ENCODE results near the gene ARID1A.

The ARID1A gene

GRCh38 chr1:26786437-26787380, 90.9 kb downstream of the ARID1A start:
- peak; percentile 53 for ATAC-seq (ENCODE audit: insufficient read depth, low read depth)

GRCh38 chr1:26787381-26787705, 91.5 kb downstream of the ARID1A start:
- peaks cover 52% of the 10 kb centered on the region for H3K4me1 ChIP-seq (ENCODE audit: insufficient read depth, low read length)
- H3K27me3 ChIP-seq (ENCODE audit: insufficient read depth, low read length, poor library complexity), result no peaks in the 10 kb centered on the region
- peak overlapping the region; percentile 91 for H3K4me2 ChIP-seq (ENCODE audit: insufficient read depth, low read length)
- H3K79me2 ChIP-seq (ENCODE audit: insufficient read depth, low read length), result peaks cover 9% of the 10 kb centered on the region
- H2AFZ ChIP-seq (ENCODE audit: low read depth, low read length), result peak overlapping the region; percentile 77
- peak overlapping the region; percentile 91 for H3K9ac ChIP-seq (ENCODE audit: low read depth, low read length)
- TF ChIP-seq CTCF (IDR thresholded peaks at IDR 0.05; ENCODE audit: borderline replicate concordance, extremely low read depth, low read length, poor library complexity, severe bottlenecking), result peak; percentile 10
- TF ChIP-seq EZH2 (IDR thresholded peaks at IDR 0.05; ENCODE audit: borderline replicate concordance, low read depth, low read length, severe bottlenecking), result no peak
- peak; percentile 22 for ATAC-seq (ENCODE audit: insufficient read depth, low read depth)
- H3K4me3 ChIP-seq (ENCODE audit: low read depth in 1 of 2, low read length in 2 of 2), result peak overlapping the region; percentile 70 to 76
- peak overlapping the region; percentile 92 for H3K27ac ChIP-seq (ENCODE audit: low read length)
- no peak for DNase-seq
- peaks cover 7% of the 10 kb centered on the region; the same call in 1 of the 2 replicates for H3K36me3 ChIP-seq (ENCODE audit: insufficient read depth, low read length)
- H4K20me1 ChIP-seq (ENCODE audit: insufficient read depth, low read length), result no peaks in the 10 kb centered on the region
- H3K9me3 ChIP-seq (ENCODE audit: insufficient read depth, low read length, severe bottlenecking), result no peaks in the 10 kb centered on the region

More at GRCh38 chr1:26786437-26787380, 90.9 kb downstream of the ARID1A start:
- Histone ChIP-seq H3K4me2 (ENCODE audit: insufficient read depth, low read length) (peak overlapping the region; percentile 91), H3K27ac (ENCODE audit: low read length) (peak overlapping the region; percentile 92), H3K79me2 (ENCODE audit: insufficient read depth, low read length) (peaks cover 9% of the 10 kb centered on the region), H3K27me3 (ENCODE audit: insufficient read depth, low read length, poor library complexity) (no peaks in the 10 kb centered on the region), H3K4me1 (ENCODE audit: insufficient read depth, low read length) (peaks cover 52% of the 10 kb centered on the region), H3K4me3 (ENCODE audit: low read depth in 1 of 2, low read length in 2 of 2) (peak overlapping the region; percentile 70 to 76), H3K9me3 (ENCODE audit: insufficient read depth, low read length, severe bottlenecking) (no peaks in the 10 kb centered on the region), H2AFZ (ENCODE audit: low read depth, low read length) (peak overlapping the region; percentile 77), H3K36me3 (ENCODE audit: insufficient read depth, low read length) (peaks cover 14% of the 10 kb centered on the region; the same call in 1 of the 2 replicates), H4K20me1 (ENCODE audit: insufficient read depth, low read length) (no peaks in the 10 kb centered on the region), H3K9ac (ENCODE audit: low read depth, low read length) (peak overlapping the region; percentile 91)
- TF ChIP-seq CTCF (IDR thresholded peaks at IDR 0.05; ENCODE audit: borderline replicate concordance, extremely low read depth, low read length, poor library complexity, severe bottlenecking) (no peak), EZH2 (IDR thresholded peaks at IDR 0.05; ENCODE audit: borderline replicate concordance, low read depth, low read length, severe bottlenecking) (no peak)
- peak; percentile 80 for DNase-seq

GRCh38 chr1:26787706-26788514, 92.1 kb downstream of the ARID1A start, which contains the start of gene PIGV:
PIGV (plus strand) TSS chr1:26787950; CDS start chr1:26790816, 2,866 bp downstream.
- Histone ChIP-seq H2AFZ (ENCODE audit: low read depth, low read length) (peak within 1 kb of the TSS; percentile 77), H3K4me3 (ENCODE audit: low read depth in 1 of 2, low read length in 2 of 2) (peak within 1 kb of the TSS; percentile 70 to 76), H4K20me1 (ENCODE audit: insufficient read depth, low read length) (no peaks in the 10 kb centered on the region), H3K9me3 (ENCODE audit: insufficient read depth, low read length, severe bottlenecking) (no peaks in the 10 kb centered on the region), H3K36me3 (ENCODE audit: insufficient read depth, low read length) (peaks cover 2% of the 10 kb centered on the region; the same call in 1 of the 2 replicates), H3K9ac (ENCODE audit: low read depth, low read length) (peak within 1 kb of the TSS; percentile 91), H3K4me2 (ENCODE audit: insufficient read depth, low read length) (peak within 1 kb of the TSS; percentile 91), H3K27ac (ENCODE audit: low read length) (peak within 1 kb of the TSS; percentile 92), H3K79me2 (ENCODE audit: insufficient read depth, low read length) (peaks cover 9% of the 10 kb centered on the region), H3K27me3 (ENCODE audit: insufficient read depth, low read length, poor library complexity) (no peaks in the 10 kb centered on the region), H3K4me1 (ENCODE audit: insufficient read depth, low read length) (peaks cover 52% of the 10 kb centered on the region)
- TF ChIP-seq CTCF (IDR thresholded peaks at IDR 0.05; ENCODE audit: borderline replicate concordance, extremely low read depth, low read length, poor library complexity, severe bottlenecking) (no peak), EZH2 (IDR thresholded peaks at IDR 0.05; ENCODE audit: borderline replicate concordance, low read depth, low read length, severe bottlenecking) (no peak)
- DNase-seq (peak; percentile 89), ATAC-seq (ENCODE audit: insufficient read depth, low read depth) (peak; percentile 76)
